DMS153 (cell line): Measurements from ENCODE around the gene ZNF536.
"Not testable (repeated sequence)": the region's sequence is repeated elsewhere in the genome, so short reads cannot be mapped to it uniquely, and the experiment has no call there.

ENCODE experiments used
- DNase-seq: peaks from one replicate; lab custom pipeline; 2025; lab: John Stamatoyannopoulos, UW

The ZNF536 gene

GRCh38 chr19:30388327-30388726 lies 16.1 kb downstream of the ZNF536 start:
- no peak for DNase-seq

DNA sequence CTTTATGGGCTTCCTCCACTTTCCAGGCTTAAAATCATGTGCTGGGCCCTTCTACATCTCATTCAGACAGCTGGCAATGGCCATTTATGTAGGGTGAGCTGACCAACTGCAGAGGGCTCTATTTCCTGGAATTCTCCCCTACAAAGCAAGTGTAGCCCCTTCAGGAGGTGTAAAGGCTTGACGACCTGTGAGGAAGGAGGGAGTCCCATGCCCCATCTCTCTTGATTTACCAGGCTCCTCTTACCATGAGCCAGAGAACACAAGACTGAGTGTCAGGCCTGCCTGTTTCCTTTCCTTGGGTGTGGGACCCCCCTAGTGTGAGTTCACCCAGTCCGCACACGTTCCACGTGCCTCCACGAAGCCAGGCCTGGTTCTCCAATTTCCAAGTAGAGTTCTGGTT lies 16.6 kb downstream of the ZNF536 start:
- no peak for DNase-seq

- no peak for DNase-seq
These were observed 18.3 kb downstream of the ZNF536 start for GRCh38 chr19:30390356-30390988.

GRCh38 chr19:30391052-30391451 lies 18.9 kb downstream of the ZNF536 start:
- no peak for DNase-seq

DNA sequence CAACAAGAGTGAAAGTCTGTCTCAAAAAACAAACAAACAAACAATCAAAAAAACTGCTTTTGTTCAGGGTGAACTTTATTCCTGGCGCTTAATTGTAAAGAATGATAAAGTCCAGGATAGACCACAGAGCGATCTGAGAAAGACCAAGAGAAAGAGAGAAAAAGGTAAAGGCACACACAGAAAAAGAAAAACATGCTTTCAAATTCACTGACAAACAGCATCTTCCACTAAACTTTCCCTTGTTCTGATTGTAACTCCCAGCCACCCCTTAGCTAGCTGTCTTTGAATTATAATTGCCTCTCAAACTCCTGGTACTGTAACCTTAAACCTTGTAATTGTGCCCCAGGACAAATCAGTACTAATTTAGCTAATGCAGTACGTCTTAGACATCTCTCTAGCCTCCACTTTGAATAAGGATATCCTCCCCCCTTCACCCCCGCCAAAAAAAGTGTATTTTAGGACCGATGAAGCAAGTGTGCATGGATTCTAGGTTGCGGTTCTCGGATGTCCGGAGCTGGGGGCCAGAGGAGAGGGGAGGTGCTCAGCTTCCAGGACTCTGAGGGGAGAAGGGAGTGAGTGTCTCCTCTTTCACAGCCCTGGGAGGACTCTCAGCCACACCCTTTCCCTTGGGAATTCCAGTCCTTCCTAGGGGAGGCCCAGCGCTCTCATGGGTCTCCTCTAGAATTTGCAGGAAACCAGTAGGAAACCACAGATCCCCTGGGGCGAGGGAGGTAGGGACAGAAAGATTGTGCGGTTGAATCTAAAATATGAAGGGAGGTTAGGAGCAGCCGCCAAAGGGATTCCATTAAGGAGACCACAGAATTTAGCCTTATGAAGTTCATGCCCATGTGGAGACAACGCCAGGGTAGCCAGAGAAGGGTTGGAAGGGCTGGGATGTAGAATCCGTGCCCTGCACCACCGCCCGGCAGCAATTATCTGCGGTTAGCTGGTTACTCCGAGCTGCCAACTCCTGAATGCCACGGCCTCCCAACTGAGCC lies 19.7 kb downstream of the ZNF536 start:
- DNase-seq: no peak

GRCh38 chr19:30393046-30393445 lies 20.9 kb downstream of the ZNF536 start:
- DNase-seq: no peak

- no peak for DNase-seq
These were observed 21.7 kb downstream of the ZNF536 start for GRCh38 chr19:30393729-30394480.

GRCh38 chr19:30394481-30395151 lies 22.4 kb downstream of the ZNF536 start:
- no peak for DNase-seq

DNA sequence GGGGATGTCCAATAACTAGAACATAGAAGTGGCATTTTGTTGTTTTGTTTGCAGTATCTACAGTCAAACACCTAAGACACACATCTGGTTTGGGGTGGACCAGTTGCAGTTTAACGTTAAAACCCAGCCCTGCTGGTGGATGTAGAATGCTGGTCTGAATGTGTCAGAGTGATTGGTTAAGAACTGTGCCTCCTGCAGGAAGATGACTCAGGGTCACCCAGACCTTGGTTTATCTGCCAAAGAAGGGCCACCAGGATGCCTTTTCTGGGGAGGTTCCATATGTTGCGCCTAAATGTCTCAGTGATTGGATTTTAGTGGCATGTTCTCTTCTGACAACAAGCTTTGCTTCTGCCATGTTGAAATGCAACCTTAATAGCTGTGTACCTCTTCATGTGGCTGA lies 23.1 kb downstream of the ZNF536 start:
- no peak for DNase-seq

- DNase-seq: not testable (repeated sequence)
These were observed 26.4 kb downstream of the ZNF536 start for GRCh38 chr19:30398539-30398938.

DNA sequence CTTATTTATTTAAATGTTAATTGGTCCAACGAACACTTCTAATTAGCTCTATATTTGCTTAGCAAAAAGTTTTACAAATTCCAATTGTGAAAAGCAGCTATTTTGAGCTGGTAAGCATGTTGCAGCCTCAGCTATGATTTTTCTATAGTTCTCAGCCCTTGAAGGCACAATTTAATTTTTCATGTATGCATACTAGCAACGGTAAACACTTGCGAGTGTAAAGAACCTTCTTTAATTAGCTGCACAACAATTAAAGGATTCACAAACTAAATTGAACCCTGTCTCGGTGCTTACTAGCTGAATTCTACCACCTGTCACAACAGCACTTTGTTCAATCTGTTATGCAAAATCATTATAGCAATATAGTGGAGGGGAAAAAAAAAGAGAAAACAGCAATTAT lies 29.8 kb downstream of the ZNF536 start:
- DNase-seq: no peak

GRCh38 chr19:30402436-30403202 lies 30.4 kb downstream of the ZNF536 start:
- no peak for DNase-seq

GRCh38 chr19:30403203-30403985 lies 31.2 kb downstream of the ZNF536 start:
- no peak for DNase-seq

GRCh38 chr19:30406220-30407067 lies 34.3 kb downstream of the ZNF536 start:
- DNase-seq: no peak

- no peak for DNase-seq
These were observed 35.0 kb downstream of the ZNF536 start for GRCh38 chr19:30407068-30407709.

GRCh38 chr19:30408734-30409301 lies 36.6 kb downstream of the ZNF536 start:
- no peak for DNase-seq

DNA sequence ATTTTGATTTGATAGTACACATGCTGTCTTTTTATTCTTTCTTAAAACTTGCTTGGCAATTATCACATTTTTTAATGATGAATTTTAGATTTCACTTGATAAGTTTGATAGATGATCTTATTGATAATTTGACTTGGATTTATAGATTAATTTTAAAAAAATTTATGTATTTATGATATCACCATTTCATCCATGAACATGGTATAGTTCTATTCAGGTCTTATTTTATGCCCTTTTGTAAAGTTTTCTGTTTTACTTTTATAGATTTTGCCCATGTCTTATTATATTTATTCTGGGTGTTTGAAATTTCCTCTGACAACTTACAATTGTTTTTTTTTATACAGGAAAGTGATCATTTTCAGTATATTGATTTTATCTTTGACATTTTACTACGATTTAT lies 39.5 kb downstream of the ZNF536 start:
- DNase-seq: no peak

- DNase-seq: no peak
These were observed 44.2 kb downstream of the ZNF536 start for GRCh38 chr19:30416375-30416774.

- DNase-seq: not testable (repeated sequence)
These were observed 45.0 kb downstream of the ZNF536 start for GRCh38 chr19:30417166-30417565.
